Prostate gland (tissue), 2 donors: Measurements from ENCODE around the gene CCDC85B. TPM values are rescaled to one million over a fixed set of nuclear protein-coding genes. Genes with fewer than 3 reads are reported as not detected.

Source experiments
- DNase-seq: peaks from one replicate; pipeline ENCODE4 v3.0.0-alpha.2; 2019; ENCODE audit warnings: low spot score
- H3K27ac ChIP-seq, 2 donors: fragments of 200-600 bp; sonication (generic); 2 replicates each; pipeline ENCODE4 v1.5.1; 2017 to 2019
- H3K27me3 ChIP-seq: fragments of 200-600 bp; sonication (generic); replicated peaks from 2 replicates; pipeline ENCODE4 v1.5.1; 2019; ENCODE audit not compliant: insufficient read depth
- H3K36me3 ChIP-seq, 2 donors: fragments of 200-600 bp; sonication (generic); 1 replicate in 1 of 2; 2 replicates in 1 of 2; pipeline versions ENCODE4 v1.5.1 to v1.8.1; 2017 to 2019
- H3K4me1 ChIP-seq: fragments of 200-600 bp; sonication (generic); replicated peaks from 2 replicates; pipeline ENCODE4 v1.5.1; 2019
- H3K4me3 ChIP-seq, 2 donors: fragments of 200-600 bp; sonication (generic); 2 replicates each; pipeline ENCODE4 v1.5.1; 2017 to 2019
- H3K9me3 ChIP-seq: fragments of 200-600 bp; sonication (generic); 2 replicates; pipeline ENCODE4 v1.5.1; 2017
- POLR2A ChIP-seq: fragments of 450-650 bp; IDR thresholded peaks from one replicate; pipeline ENCODE4 v1.6.1; 2016; ENCODE audit warnings: antibody characterized with exemption, mild to moderate bottlenecking
- POLR2AphosphoS5 ChIP-seq: sonication (generic); formaldehyde crosslinking; IDR thresholded peaks from one replicate; pipeline ENCODE4 v1.6.1; 2017; ENCODE audit warnings: antibody characterized with exemption
- WGBS: methylation state at CpG from one replicate; pipeline ENCODE4 v1.1.5; 2018; 5-methylcytosine and 5-hydroxymethylcytosine counted together
- intact Hi-C: fragments of 100-400 bp; cut with DNase I; formaldehyde crosslinking; loops from one replicate; pipeline ENCODE4 v1.14.2; 2022
- total RNA-seq, 2 donors: library from RNA; depleted of rRNA; stranded (reverse); fragments of >200 nt; gene quantifications; one replicate each; pipeline ENCODE4 v1.1.0, GENCODE V29; 2016
- TF ChIP-seq, protein P1 (sequence below), 4 experiments: fragments of 200-600 bp in 2 of 4; fragments of 450-650 bp in 2 of 4; sonication (generic) in 2 of 4; IDR thresholded peaks; 1 replicate in 3 of 4; 2 replicates in 1 of 4; pipeline ENCODE4 v1.5.1; 2016 to 2019; ENCODE audit warnings: antibody characterized with exemption in 4 of 4, mild to moderate bottlenecking in 2 of 4, moderate library complexity in 2 of 4

The CCDC85B gene
- total RNA-seq, 2 donors from 2014 or later: 40.4 to 55.0 TPM

DNA sequence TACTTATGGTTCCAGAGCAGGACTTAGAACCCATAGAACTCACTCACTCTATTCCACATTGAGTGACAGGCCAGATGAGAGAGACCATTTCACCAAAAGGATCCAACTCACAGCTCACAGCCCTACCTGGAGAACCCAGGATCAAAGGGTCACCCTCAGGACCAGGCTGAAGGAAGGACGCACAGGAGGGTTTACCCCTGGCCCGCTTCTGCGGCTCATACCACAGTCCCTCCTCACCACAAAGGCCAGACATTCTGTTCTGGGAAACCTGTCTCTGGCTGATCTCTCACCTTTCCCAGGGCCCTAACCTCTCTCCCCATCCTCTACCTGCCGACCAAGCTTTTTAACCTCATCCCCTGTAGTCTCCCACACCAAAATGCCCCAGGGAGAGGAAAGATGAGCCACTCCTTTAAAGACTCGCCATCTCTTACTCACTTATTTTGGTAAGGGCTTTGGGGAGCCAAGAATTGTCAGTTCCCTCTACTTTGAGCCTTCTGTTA lies 5.1 kb downstream of the CCDC85B start:
- WGBS: 93% methylated on average over 5 of the region's 5 CpGs
- Histone ChIP-seq H3K27ac (no peak overlapping the region), H3K9me3 (no peaks in the 10 kb centered on the region), H3K4me1 (peaks cover 10% of the 10 kb centered on the region), H3K4me3 (no peak overlapping the region), H3K27me3 (no peaks in the 10 kb centered on the region), H3K36me3 (no peaks in the 10 kb centered on the region)
- no peak for DNase-seq
- intact Hi-C loops: no loop called here
- TF ChIP-seq, protein P1, sequence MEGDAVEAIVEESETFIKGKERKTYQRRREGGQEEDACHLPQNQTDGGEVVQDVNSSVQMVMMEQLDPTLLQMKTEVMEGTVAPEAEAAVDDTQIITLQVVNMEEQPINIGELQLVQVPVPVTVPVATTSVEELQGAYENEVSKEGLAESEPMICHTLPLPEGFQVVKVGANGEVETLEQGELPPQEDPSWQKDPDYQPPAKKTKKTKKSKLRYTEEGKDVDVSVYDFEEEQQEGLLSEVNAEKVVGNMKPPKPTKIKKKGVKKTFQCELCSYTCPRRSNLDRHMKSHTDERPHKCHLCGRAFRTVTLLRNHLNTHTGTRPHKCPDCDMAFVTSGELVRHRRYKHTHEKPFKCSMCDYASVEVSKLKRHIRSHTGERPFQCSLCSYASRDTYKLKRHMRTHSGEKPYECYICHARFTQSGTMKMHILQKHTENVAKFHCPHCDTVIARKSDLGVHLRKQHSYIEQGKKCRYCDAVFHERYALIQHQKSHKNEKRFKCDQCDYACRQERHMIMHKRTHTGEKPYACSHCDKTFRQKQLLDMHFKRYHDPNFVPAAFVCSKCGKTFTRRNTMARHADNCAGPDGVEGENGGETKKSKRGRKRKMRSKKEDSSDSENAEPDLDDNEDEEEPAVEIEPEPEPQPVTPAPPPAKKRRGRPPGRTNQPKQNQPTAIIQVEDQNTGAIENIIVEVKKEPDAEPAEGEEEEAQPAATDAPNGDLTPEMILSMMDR (IDR thresholded peaks at IDR 0.05): no peak
- no peak for TF ChIP-seq POLR2A
- TF ChIP-seq POLR2AphosphoS5: no peak

DNA sequence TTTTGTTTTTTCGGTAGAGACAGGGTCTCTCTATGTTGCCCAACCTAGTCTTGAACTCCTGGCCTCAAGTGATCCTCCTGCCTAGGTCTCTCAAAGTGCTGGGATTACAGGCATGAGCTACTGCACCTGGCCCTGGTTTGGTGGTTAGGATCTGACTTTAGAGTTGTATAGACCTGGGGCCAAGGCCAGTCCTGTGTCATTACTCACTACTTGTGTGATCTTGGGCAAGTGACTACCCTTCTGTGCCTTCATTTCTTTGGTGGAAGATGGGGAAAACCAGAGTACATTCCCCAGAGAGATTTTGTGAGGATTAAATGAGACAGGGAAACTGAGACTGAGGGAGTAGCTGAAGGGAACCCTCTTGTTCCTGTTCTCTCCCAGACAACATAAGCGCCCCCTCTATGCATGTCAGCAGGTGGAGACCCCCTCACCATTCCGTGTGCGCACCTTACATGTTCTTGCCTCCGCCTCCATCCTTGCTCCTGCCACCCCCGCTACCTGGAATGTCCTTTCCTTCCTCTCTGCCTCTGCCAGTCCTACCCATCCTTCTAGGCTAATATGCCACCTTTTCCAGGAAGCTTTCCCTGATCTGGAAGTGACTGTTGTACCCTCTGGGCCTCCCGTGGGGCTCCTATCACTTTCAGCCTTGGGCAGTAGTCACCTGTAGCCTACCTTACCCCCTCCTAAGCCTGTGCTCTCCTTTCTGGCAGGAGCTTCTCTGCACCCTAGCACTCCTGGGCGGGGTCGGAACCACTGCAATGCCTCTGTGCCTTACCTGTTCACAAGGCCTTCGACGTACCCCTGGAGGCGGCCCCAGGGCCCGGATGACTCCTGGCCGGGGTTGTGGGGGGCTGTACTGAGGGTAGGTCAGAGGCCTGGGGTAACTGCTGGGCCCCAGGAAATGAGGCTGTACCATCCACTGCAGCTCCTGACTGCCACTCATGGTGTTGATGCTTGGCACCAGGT lies 5.8 kb downstream of the CCDC85B start:
- Histone ChIP-seq H3K9me3 (no peaks in the 10 kb centered on the region), H3K27ac (no peak overlapping the region), H3K4me3 (no peak overlapping the region), H3K27me3 (no peaks in the 10 kb centered on the region), H3K4me1 (peaks cover 7% of the 10 kb centered on the region), H3K36me3 (no peaks in the 10 kb centered on the region)
- TF ChIP-seq POLR2AphosphoS5: no peak
- TF ChIP-seq POLR2A: no peak
- TF ChIP-seq, protein P1 (IDR thresholded peaks at IDR 0.05): no peak
- intact Hi-C loops: no loop called here
- 88% methylated on average over 14 of the region's 14 CpGs for WGBS
- DNase-seq: no peak

DNA sequence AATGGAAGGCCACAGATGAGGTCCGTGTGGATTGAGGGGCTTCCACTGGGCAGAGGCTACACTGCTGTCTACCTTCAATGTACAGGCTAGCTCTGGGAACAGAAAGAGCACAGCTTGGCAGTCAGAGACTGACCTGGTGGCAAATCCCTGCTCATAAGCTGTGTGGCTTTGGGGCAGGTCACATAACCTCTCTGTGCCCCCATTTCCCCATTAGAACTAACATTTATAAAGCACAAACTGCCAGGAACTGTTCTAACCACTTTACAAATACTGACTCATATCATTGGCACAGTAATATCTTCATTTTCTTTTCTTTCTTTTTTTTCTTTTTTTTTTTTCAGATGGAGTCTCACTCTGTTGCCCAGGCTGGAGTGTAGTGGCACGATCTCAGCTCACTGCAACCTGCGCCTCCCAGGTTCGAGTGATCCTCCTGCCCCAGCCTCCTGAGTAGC lies 6.6 kb downstream of the CCDC85B start:
- Histone ChIP-seq H3K36me3 (no peaks in the 10 kb centered on the region), H3K4me3 (no peak overlapping the region), H3K27me3 (no peaks in the 10 kb centered on the region), H3K4me1 (no peaks in the 10 kb centered on the region), H3K27ac (no peak overlapping the region), H3K9me3 (no peaks in the 10 kb centered on the region)
- TF ChIP-seq POLR2A (no peak), POLR2AphosphoS5 (no peak)
- TF ChIP-seq, protein P1 (IDR thresholded peaks at IDR 0.05): no peak
- intact Hi-C loops: no loop called here
- DNase-seq: no peak
- WGBS: 88% methylated on average over 4 of the region's 4 CpGs

DNA sequence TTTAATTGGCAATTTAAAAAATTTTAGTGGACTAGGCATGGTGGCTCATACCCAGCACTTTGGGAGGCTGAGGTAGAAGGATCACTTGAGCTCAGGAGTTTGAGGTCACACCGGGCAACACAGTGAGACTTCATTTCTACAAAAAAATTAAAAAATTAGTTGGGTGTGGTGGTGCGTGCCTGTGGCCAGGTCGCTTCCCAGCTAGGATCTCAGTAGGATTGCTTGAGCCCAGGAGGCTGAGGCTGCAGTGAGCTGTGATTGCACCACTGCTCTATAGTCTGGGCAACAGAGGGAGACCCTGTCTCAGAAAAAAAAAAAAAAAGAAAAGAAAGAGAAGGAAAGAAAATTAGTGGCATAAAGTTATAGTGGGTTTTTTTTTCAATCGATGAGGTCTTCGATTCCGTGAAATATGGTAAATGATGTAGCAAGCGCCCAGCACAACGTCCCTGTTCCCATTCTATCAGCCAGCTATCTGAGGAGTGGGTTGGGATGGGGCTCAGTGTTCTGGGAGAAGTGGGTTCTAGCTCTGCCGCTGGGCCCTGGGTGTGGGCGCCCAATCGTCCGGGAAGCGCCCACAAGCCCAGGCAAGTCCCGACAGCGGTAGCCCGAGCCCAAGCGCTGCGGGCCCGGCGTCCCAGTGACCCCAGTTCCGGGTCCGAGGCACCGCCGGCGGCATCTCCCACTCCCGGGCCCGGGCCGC lies 8.3 kb downstream of the CCDC85B start:
- WGBS: 36% methylated on average over 17 of the region's 28 CpGs
- no peaks in the 10 kb centered on the region for H3K27me3 ChIP-seq
- no peaks in the 10 kb centered on the region for H3K36me3 ChIP-seq
- no peak for DNase-seq
- intact Hi-C loops: no loop called here
- H3K9me3 ChIP-seq: no peaks in the 10 kb centered on the region
- no peaks in the 10 kb centered on the region for H3K4me1 ChIP-seq
- H3K4me3 ChIP-seq: peak overlapping the region; percentile 43 to 45
- TF ChIP-seq POLR2AphosphoS5: no peak
- TF ChIP-seq, protein P1 (IDR thresholded peaks at IDR 0.05): no peak
- TF ChIP-seq POLR2A: no peak
- H3K27ac ChIP-seq: no peak overlapping the region
